Measurements from ENCODE around the gene UFSP1.
A peak's percentile ranks its signal among the peaks of the same experiment; 100 is the strongest.

The UFSP1 gene

DNA sequence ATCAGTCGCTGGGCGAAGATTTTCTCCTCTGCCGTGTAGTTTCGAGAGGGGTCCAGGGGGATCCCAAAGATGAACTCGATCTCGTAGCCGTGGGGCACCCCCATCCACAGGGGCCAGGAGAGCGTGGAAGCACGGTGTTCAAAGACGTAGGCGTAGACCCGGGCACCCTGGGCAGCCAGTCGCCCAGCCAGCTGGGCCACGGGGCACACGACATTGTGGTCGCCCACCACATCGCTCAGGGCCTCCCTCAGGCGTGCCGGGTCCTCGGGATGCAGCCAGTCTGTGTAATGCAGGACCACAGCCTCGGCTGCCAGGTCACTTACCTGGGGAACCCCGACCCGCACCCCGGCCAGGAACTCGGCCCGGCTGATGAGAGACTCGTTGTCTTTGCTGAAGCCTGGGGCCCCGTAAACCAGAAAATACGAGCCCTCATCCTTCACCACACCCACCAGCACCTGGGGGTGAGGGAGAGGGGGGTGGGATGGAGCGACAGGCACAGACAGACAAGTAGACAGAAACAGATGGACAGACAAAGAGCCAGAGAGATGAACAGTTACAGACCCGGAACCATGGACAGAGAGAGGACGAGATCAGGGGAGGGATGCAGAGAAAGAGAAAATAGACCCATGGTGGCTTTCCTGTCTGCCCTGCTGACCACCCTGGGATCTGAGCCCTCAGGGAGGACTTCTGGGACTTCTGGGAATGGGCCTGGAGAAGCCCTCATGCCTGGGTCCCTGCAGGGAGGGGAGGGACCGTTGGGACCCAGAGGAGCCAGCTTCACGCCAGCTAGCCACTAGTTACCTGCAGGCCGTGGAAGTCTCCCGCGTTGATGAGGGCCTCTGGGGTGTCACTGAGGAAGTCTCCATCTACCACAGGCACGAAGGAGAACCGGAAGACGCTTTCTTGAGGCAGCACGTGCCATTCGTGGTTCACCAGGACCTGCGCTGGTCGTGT is 3.1 kb upstream of the UFSP1 start:
- in situ Hi-C loops (cut with MboI; ENCODE audit: low sequenced_read_pairs), result loop anchor here (5.0 to 10.0 kb wide), 2 partner anchors 170 to 402 kb away; no protein-coding TSS in a partner anchor
- H3K4me1 ChIP-seq, result peaks cover 19% of the 10 kb centered on the region
- no peak overlapping the region for H3K4me3 ChIP-seq
- peaks cover 16% of the 10 kb centered on the region for H3K36me3 ChIP-seq (replicated peaks)
- peaks cover 4% of the 10 kb centered on the region; the same call in 1 of the 2 replicates for H3K27me3 ChIP-seq (ENCODE audit: low read depth)
- DNase-seq (ENCODE audit: low spot score in 2 of 2), result no peak
- H3K9me3 ChIP-seq, result no peaks in the 10 kb centered on the region

DNA sequence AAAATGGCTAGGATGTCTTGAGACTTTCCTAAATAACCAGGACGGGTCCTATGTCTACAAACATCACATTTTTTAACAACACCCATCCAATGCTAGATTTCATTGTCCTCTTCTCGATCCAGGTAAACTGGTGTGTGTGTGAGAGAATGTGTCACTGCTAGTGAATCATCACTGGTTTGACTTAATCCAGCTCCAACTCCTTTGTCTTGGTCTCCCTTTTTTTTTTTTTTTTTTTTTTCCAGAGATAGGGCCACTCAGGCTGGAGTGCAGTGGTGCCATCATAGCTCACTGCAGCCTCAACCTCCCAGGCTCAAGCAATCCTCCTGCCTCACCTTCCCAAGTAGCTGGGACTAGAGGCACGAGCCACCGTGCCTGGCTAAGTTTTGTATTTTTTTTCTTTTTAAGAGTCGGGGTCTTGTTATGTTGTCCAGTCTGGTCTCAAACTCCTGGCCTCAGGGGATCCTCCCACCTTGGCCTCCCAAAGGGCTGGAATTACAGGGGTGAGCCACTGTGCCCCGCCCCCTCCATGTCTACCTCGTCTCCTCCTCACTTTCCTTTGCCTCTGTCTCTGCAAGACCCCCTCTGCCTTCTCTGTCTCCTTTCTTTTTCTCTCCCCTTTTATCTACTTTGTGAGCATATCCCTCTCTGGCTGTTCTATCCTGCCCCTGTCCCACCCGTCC is 2.2 kb upstream of the UFSP1 start:
- H3K27me3 ChIP-seq (ENCODE audit: low read depth), result peaks cover 4% of the 10 kb centered on the region; the same call in 1 of the 2 replicates
- no peak for DNase-seq (ENCODE audit: low spot score in 2 of 2)
- in situ Hi-C loops (cut with MboI; ENCODE audit: low sequenced_read_pairs), result loop anchor here (5.0 to 10.0 kb wide), 2 partner anchors 171 to 403 kb away; no protein-coding TSS in a partner anchor
- peaks cover 26% of the 10 kb centered on the region for H3K36me3 ChIP-seq (replicated peaks)
- no peaks in the 10 kb centered on the region for H3K9me3 ChIP-seq
- peaks cover 19% of the 10 kb centered on the region for H3K4me1 ChIP-seq
- H3K4me3 ChIP-seq, result no peak overlapping the region

DNA sequence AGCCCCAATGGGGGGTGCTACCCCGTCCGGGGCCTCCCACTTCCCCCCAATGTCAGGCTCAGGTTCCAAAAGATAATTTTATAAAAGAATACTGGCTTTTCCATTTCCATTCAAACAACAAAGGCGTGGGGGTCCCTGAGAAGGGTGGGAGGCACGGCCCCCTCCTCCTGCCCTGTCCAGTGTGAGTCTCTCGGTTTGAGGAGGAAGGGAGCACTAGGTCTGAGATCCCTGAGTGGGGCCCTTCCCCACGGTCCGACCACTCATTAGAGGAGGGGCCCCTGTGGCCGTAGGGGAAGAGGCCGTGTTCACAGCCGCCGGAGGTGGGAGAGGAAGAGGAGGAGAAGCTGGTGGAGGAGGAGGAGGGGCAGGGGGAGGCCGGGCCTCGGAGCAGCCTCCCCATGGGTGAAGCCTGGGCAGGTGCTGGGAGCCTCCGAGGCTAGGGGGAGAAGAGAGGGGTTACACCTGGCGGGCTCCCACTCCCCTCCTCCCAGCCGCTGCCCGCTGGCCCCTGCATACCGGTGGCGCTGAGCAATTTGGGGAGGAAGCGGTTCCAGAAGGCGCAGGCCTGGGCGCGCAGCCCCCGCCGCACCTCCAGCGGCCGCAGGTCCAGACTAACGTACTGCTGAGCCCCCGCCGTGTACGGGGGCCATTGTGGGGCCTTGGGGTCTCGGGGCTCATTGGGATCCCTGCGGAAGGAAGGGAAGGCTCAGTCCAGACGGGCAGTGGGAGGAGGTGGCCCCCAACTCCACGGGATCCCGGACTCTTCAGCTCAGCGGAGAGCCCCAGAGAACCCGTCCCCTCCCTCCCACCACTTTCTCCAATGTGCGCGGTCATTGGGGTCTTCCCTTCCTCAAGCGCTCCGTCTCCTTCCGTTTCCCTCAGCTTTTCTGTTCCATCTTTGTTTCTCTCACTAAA is 1.4 kb upstream of the UFSP1 start:
- Histone ChIP-seq H3K36me3 (replicated peaks) (peaks cover 34% of the 10 kb centered on the region), H3K4me3 (peak overlapping the region; percentile 59), H3K9me3 (no peaks in the 10 kb centered on the region), H3K27me3 (ENCODE audit: low read depth) (no peaks in the 10 kb centered on the region), H3K4me1 (peaks cover 15% of the 10 kb centered on the region)
- in situ Hi-C loops (cut with MboI; ENCODE audit: low sequenced_read_pairs), result loop anchor here (5.0 to 10.0 kb wide), 2 partner anchors 171 to 404 kb away; no protein-coding TSS in a partner anchor
- no peak for DNase-seq (ENCODE audit: low spot score in 2 of 2)

DNA sequence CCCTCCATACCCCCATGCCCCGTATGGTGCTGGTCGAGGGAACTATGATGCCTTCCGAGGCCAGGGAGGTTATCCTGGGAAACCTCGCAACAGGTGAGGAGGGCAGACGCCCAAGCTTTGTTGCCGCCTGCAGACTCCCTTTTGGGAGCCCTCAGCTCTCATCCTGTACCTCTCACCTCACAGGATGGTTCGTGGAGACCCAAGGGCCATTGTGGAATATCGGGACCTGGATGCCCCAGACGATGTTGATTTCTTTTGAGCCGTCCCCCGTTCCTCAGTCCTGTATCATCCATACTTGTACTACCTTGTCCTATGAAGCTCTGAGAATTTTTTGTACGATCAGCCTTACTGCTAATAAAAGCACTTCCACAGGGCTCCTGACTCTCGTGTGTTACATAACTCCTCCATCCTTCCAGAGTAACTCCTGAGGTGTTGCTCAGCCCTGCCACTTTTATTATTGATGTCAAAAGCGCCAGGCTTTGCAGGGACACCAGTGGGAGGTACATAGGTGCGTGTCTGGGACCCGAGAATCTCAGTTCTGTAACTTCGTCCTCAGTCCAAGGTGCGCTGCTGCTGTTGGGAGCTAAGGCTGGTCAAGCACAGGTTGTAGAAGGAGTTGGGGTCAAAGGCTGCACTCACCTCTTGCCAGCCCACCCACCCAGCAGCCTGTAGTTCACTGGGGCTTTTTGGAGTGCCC is 1.1 kb downstream of the UFSP1 start:
- peak overlapping the region; percentile 59 for H3K4me3 ChIP-seq
- in situ Hi-C loops (cut with MboI; ENCODE audit: low sequenced_read_pairs), result no loop called here
- no peak for DNase-seq (ENCODE audit: low spot score in 2 of 2)
- peaks cover 58% of the 10 kb centered on the region for H3K36me3 ChIP-seq (replicated peaks)
- peaks cover 15% of the 10 kb centered on the region for H3K4me1 ChIP-seq
- no peaks in the 10 kb centered on the region for H3K27me3 ChIP-seq (ENCODE audit: low read depth)
- no peaks in the 10 kb centered on the region for H3K9me3 ChIP-seq

DNA sequence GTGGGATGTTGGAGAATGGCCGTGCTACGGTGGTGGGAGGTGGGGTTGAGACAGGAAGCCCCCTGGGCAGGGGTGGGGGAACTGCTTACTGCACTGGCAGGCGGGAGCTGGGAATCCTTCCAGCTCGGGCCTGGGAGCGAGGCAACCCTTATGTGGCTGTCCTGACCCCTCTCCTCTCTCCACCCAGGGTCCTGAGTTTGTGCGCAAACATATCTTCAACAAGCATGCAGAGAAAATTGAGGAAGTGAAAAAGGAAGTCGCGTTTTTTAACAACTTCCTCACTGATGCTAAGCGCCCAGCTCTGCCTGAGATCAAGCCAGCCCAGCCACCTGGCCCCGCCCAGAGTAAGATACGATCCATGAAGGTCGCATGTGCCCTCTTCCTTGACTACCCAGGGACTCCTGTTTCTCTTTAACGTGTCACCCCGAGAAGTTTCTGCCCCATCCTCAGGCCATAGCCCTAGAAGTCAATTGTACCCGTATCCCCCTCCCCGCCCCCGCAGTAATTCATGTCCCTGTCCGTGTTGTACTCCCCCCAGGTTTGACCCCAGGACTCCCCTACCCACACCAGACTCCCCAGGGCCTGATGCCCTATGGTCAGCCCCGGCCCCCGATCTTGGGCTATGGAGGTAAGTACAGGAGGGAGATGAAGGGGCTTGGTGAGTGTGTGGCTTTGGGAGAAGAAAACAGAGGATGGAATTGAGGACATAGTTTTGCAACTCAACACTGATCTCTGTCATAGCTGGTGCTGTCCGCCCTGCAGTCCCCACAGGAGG is 1.8 kb downstream of the UFSP1 start:
- Histone ChIP-seq H3K4me1 (peaks cover 15% of the 10 kb centered on the region), H3K36me3 (replicated peaks) (peaks cover 65% of the 10 kb centered on the region)

DNA sequence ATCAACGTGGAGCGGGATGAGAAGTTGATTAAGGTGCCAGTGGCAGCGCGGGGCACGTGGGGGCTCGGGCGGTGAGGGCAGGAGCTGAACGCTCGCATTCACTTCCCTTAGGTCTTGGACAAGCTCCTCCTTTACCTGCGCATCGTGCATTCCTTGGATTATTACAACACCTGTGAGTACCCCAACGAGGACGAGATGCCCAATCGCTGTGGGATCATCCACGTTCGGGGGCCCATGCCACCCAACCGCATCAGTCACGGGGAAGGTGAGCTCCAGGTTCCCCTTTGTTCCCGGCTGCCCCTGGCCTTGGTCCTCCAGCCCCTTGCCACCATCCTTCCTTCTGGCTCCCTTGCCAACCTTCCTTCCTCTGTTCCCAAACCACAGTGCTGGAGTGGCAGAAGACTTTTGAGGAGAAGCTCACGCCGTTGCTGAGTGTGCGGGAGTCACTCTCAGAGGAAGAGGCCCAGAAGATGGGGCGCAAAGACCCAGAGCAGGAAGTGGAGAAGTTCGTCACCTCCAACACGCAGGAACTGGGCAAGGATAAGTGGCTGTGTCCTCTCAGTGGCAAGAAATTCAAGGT is 2.5 kb downstream of the UFSP1 start:
- Histone ChIP-seq H3K9me3 (no peaks in the 10 kb centered on the region), H3K4me3 (no peak overlapping the region), H3K4me1 (peaks cover 15% of the 10 kb centered on the region), H3K36me3 (replicated peaks) (peaks cover 70% of the 10 kb centered on the region), H3K27me3 (ENCODE audit: low read depth) (no peaks in the 10 kb centered on the region)
- no peak for DNase-seq (ENCODE audit: low spot score in 2 of 2)
- in situ Hi-C loops (cut with MboI; ENCODE audit: low sequenced_read_pairs), result no loop called here

More for the DNA sequence above, 1.8 kb downstream of the UFSP1 start:
- no peak overlapping the region; the same call in 1 of the 2 replicates for H3K4me3 ChIP-seq
- no peak for DNase-seq (ENCODE audit: low spot score in 2 of 2)
- H3K9me3 ChIP-seq, result no peaks in the 10 kb centered on the region
- H3K27me3 ChIP-seq (ENCODE audit: low read depth), result no peaks in the 10 kb centered on the region
- in situ Hi-C loops (cut with MboI; ENCODE audit: low sequenced_read_pairs), result no loop called here

DNA sequence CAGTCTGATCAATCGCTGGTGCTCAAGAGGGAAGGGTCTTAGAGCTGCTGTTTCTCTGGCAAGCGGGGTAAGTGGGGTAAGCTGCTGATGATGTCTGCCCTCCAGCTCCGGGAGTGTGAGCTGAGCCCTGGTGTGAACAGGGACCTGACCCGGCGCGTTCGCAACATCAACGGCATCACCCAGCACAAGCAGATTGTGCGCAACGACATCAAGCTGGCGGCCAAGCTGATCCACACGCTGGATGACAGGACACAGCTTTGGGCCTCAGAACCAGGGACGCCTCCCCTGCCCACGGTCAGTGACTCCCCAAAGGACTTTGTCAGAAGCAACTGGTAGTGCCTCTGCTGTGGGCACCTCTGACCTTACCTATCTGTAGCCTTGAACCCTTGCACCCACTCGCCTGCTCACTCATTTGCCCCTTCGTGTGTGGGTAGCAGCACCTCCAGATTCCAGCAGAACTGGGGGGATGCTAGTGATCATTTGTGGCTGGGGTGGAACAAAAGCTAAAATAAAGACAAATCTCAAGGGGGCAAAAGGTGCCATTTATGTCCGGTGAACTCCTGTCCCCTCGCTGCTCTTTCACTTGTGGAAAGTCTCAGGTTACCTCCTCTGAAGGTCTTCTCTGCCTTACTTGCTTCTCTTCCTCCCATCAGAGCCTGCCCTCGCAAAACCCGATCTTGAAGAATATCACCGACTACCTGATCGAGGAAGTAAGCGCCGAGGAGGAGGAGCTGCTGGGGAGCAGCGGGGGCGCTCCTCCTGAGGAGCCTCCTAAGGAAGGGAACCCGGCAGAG is 3.2 kb downstream of the UFSP1 start:
- H3K4me3 ChIP-seq, result no peak overlapping the region
- H3K9me3 ChIP-seq, result no peaks in the 10 kb centered on the region
- no peak for DNase-seq (ENCODE audit: low spot score in 2 of 2)
- H3K4me1 ChIP-seq, result peaks cover 15% of the 10 kb centered on the region
- H3K27me3 ChIP-seq (ENCODE audit: low read depth), result no peaks in the 10 kb centered on the region
- peaks cover 77% of the 10 kb centered on the region for H3K36me3 ChIP-seq (replicated peaks)
- in situ Hi-C loops (cut with MboI; ENCODE audit: low sequenced_read_pairs), result no loop called here

DNA sequence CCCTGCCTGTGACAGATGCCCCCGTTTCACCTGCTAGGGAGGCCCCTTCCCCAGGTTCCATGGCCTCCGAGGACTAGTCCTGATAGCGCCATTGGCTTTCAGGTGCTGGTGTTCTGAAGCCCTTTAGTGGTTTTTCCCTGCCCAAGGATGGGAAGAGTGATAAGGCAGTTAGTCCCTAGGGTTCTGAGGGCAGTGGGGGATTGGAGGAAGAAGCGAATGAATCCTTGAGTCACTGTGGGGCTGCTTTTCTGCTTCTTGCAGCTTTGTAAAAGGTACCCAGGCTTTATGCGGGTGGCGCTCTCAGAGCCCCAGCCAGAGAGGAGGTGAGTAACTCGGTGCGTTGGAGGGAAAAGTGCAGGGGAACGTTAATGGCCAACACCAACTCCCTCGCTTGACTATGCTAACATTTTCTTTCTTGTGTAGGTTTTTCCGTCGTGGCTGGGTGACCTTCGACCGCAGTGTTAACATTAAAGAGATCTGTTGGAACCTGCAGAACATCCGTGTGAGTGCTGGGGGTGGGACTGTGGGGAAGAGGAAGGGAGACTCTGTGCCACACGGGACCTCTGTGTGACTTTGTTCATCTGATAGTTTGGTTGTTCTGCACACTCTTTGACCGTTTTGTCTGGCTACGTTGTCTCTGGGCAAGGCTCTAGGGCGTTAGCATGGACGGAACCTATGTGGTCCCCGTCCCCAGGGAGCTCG is 3.9 kb downstream of the UFSP1 start:
- H3K4me3 ChIP-seq, result no peak overlapping the region
- no peak for DNase-seq (ENCODE audit: low spot score in 2 of 2)
- H3K36me3 ChIP-seq (replicated peaks), result peaks cover 83% of the 10 kb centered on the region
- no peaks in the 10 kb centered on the region for H3K9me3 ChIP-seq
- no peaks in the 10 kb centered on the region for H3K27me3 ChIP-seq (ENCODE audit: low read depth)
- in situ Hi-C loops (cut with MboI; ENCODE audit: low sequenced_read_pairs), result no loop called here
- peaks cover 14% of the 10 kb centered on the region for H3K4me1 ChIP-seq

DNA sequence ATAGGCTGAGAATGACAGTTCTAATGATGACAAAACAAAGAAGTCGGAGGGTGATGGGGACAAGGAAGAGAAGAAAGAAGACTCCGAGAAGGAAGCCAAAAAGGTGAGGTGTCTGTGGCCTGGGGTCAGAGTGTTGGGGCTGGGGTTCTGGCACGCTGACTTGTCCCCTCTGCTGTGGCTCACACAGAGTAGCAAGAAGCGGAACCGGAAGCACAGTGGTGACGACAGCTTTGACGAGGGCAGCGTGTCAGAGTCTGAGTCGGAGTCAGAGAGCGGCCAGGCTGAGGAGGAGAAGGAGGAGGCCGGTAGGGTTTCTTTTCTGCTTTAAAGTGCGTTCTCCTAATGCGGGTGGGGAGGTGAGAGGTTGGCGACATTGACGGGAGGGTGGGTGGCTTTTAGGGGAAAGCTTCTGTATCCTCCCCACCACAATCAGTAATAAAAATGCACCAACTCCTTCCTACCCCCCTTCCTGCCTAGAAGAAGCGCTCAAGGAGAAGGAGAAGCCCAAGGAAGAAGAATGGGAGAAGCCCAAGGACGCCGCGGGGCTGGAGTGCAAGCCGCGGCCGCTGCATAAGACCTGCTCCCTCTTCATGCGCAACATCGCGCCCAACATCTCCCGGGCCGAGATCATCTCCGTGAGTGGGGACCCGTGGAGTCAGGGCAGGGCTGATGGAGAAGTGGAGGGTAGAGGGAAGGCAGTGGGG is 4.6 kb downstream of the UFSP1 start:
- peaks cover 90% of the 10 kb centered on the region for H3K36me3 ChIP-seq (replicated peaks)
- no peak for DNase-seq (ENCODE audit: low spot score in 2 of 2)
- no peak overlapping the region for H3K4me3 ChIP-seq
- no peaks in the 10 kb centered on the region for H3K9me3 ChIP-seq
- no peaks in the 10 kb centered on the region for H3K27me3 ChIP-seq (ENCODE audit: low read depth)
- H3K4me1 ChIP-seq, result peaks cover 7% of the 10 kb centered on the region
- in situ Hi-C loops (cut with MboI; ENCODE audit: low sequenced_read_pairs), result no loop called here

DNA sequence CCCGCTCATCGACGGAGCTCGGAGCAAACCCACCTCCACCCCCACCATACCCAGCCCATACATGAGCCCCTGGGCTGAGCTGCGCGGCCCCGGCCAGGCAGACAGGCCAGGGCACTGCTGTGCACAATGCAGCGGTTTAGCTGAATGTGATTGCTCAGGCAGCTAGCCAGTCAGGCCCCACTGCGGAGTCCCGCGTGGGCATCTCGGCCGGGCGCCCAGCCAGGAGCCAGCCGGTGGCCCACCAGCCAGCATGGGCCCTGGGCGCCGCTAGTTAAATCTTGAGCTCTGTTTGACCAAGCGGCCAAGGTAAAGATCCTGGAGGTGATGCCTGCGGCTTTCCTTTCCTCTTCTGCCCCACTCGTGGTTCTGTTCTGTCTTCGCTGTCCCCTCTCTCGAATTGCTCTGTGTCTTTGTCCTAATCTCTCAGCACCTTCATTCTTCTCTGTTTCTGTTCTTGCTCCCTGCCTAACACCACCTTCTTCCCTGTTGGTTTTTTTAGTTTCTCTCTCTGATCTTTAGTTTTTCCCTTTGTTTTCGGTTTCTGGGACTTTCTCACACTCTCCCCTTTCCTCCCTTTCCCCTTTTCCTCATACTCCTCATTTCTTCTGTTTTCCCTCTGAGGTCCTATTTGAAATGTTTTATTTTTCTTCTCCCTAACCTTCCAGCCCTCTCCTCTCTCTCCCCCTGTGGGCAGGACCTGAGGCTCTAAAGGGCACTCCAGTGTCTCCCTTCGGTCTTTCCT is 6.6 kb downstream of the UFSP1 start:
- H3K9me3 ChIP-seq, result no peaks in the 10 kb centered on the region
- in situ Hi-C loops (cut with MboI; ENCODE audit: low sequenced_read_pairs), result no loop called here
- no peaks in the 10 kb centered on the region for H3K27me3 ChIP-seq (ENCODE audit: low read depth)
- no peak overlapping the region for H3K4me3 ChIP-seq
- H3K4me1 ChIP-seq, result no peaks in the 10 kb centered on the region
- DNase-seq (ENCODE audit: low spot score in 2 of 2), result no peak
- peaks cover 94% of the 10 kb centered on the region for H3K36me3 ChIP-seq (replicated peaks)
